ENCODE results near the gene CBS. TPM values are rescaled to one million over a fixed set of nuclear protein-coding genes. Genes with fewer than 3 reads are reported as not detected.
"Not testable (repeated sequence)": the region's sequence is repeated elsewhere in the genome, so short reads cannot be mapped to it uniquely, and the experiment has no call there.

Gene CBS
- total RNA-seq, 2 experiments from 2014 or later = 113 to 117 TPM

GRCh38 chr21:43090947-43091346, 15.3 kb upstream of the CBS start:
- H3K4me1 Mint-ChIP-seq (ENCODE audit: low read depth); H3K36me3 Mint-ChIP-seq (ENCODE audit: low read depth); H3K27ac Mint-ChIP-seq; H3K9me3 Mint-ChIP-seq; intact Hi-C loops (cut with micrococcal nuclease); H3K4me3 Mint-ChIP-seq; CTCF ChIA-PET; DNase-seq; H3K27me3 Mint-ChIP-seq (ENCODE audit: low read depth): not testable (repeated sequence)

- H3K36me3 Mint-ChIP-seq (ENCODE audit: low read depth); CTCF ChIA-PET; intact Hi-C loops (cut with micrococcal nuclease); H3K27ac Mint-ChIP-seq; DNase-seq; H3K4me3 Mint-ChIP-seq; H3K27me3 Mint-ChIP-seq (ENCODE audit: low read depth); H3K9me3 Mint-ChIP-seq; H3K4me1 Mint-ChIP-seq (ENCODE audit: low read depth): not testable (repeated sequence)
These were observed 13.8 kb upstream of the CBS start for GRCh38 chr21:43089463-43089862.

GRCh38 chr21:43082587-43083300, 7.1 kb upstream of the CBS start:
- H3K27ac Mint-ChIP-seq; H3K4me1 Mint-ChIP-seq (ENCODE audit: low read depth); H3K9me3 Mint-ChIP-seq; H3K36me3 Mint-ChIP-seq (ENCODE audit: low read depth); intact Hi-C loops (cut with micrococcal nuclease); CTCF ChIA-PET; H3K4me3 Mint-ChIP-seq; H3K27me3 Mint-ChIP-seq (ENCODE audit: low read depth); DNase-seq: not testable (repeated sequence)

GRCh38 chr21:43076643-43077042, 1.0 kb upstream of the CBS start:
- H3K27me3 Mint-ChIP-seq (ENCODE audit: low read depth); intact Hi-C loops (cut with micrococcal nuclease): not testable (repeated sequence)

GRCh38 chr21:43076023-43076637, 495 bp upstream of the CBS start:
- CTCF ChIA-PET; H3K27me3 Mint-ChIP-seq (ENCODE audit: low read depth); H3K27ac Mint-ChIP-seq; H3K4me3 Mint-ChIP-seq; H3K9me3 Mint-ChIP-seq; DNase-seq; intact Hi-C loops (cut with micrococcal nuclease); H3K36me3 Mint-ChIP-seq (ENCODE audit: low read depth); H3K4me1 Mint-ChIP-seq (ENCODE audit: low read depth): not testable (repeated sequence)

More at GRCh38 chr21:43076643-43077042, 1.0 kb upstream of the CBS start:
- H3K4me3 Mint-ChIP-seq; DNase-seq; H3K9me3 Mint-ChIP-seq; H3K36me3 Mint-ChIP-seq (ENCODE audit: low read depth); H3K4me1 Mint-ChIP-seq (ENCODE audit: low read depth); H3K27ac Mint-ChIP-seq; CTCF ChIA-PET: not testable (repeated sequence)

- H3K9me3 Mint-ChIP-seq; H3K27ac Mint-ChIP-seq; H3K36me3 Mint-ChIP-seq (ENCODE audit: low read depth); H3K4me1 Mint-ChIP-seq (ENCODE audit: low read depth); DNase-seq; H3K27me3 Mint-ChIP-seq (ENCODE audit: low read depth); H3K4me3 Mint-ChIP-seq; CTCF ChIA-PET; intact Hi-C loops (cut with micrococcal nuclease): not testable (repeated sequence)
These were observed 1.1 kb downstream of the CBS start for GRCh38 chr21:43074401-43075169.

GRCh38 chr21:43072742-43073141, 2.9 kb downstream of the CBS start:
- H3K4me1 Mint-ChIP-seq (ENCODE audit: low read depth); intact Hi-C loops (cut with micrococcal nuclease); H3K27ac Mint-ChIP-seq; H3K9me3 Mint-ChIP-seq; CTCF ChIA-PET; H3K27me3 Mint-ChIP-seq (ENCODE audit: low read depth); DNase-seq; H3K4me3 Mint-ChIP-seq; H3K36me3 Mint-ChIP-seq (ENCODE audit: low read depth): not testable (repeated sequence)

- CTCF ChIA-PET, H3K9me3 Mint-ChIP-seq, DNase-seq: not testable (repeated sequence)
These were observed 6.0 kb downstream of the CBS start for GRCh38 chr21:43069682-43070081.

GRCh38 chr21:43068065-43068464, 7.6 kb downstream of the CBS start:
- not testable (repeated sequence) for H3K4me1 Mint-ChIP-seq (ENCODE audit: low read depth)

More at GRCh38 chr21:43069682-43070081, 6.0 kb downstream of the CBS start:
- intact Hi-C loops (cut with micrococcal nuclease); H3K27me3 Mint-ChIP-seq (ENCODE audit: low read depth); H3K27ac Mint-ChIP-seq; H3K4me3 Mint-ChIP-seq; H3K4me1 Mint-ChIP-seq (ENCODE audit: low read depth); H3K36me3 Mint-ChIP-seq (ENCODE audit: low read depth): not testable (repeated sequence)

GRCh38 chr21:43066690-43067089, 8.9 kb downstream of the CBS start:
- DNase-seq, CTCF ChIA-PET: not testable (repeated sequence)

More at GRCh38 chr21:43068065-43068464, 7.6 kb downstream of the CBS start:
- CTCF ChIA-PET; H3K36me3 Mint-ChIP-seq (ENCODE audit: low read depth); DNase-seq; H3K27ac Mint-ChIP-seq; H3K9me3 Mint-ChIP-seq; intact Hi-C loops (cut with micrococcal nuclease); H3K27me3 Mint-ChIP-seq (ENCODE audit: low read depth); H3K4me3 Mint-ChIP-seq: not testable (repeated sequence)

GRCh38 chr21:43065991-43066390, 9.6 kb downstream of the CBS start:
- DNase-seq; CTCF ChIA-PET; H3K9me3 Mint-ChIP-seq; intact Hi-C loops (cut with micrococcal nuclease); H3K36me3 Mint-ChIP-seq (ENCODE audit: low read depth); H3K4me1 Mint-ChIP-seq (ENCODE audit: low read depth); H3K27me3 Mint-ChIP-seq (ENCODE audit: low read depth); H3K4me3 Mint-ChIP-seq; H3K27ac Mint-ChIP-seq: not testable (repeated sequence)

More at GRCh38 chr21:43066690-43067089, 8.9 kb downstream of the CBS start:
- H3K4me3 Mint-ChIP-seq; H3K27ac Mint-ChIP-seq; H3K9me3 Mint-ChIP-seq; H3K36me3 Mint-ChIP-seq (ENCODE audit: low read depth); intact Hi-C loops (cut with micrococcal nuclease); H3K27me3 Mint-ChIP-seq (ENCODE audit: low read depth); H3K4me1 Mint-ChIP-seq (ENCODE audit: low read depth): not testable (repeated sequence)

- CTCF ChIA-PET; H3K36me3 Mint-ChIP-seq (ENCODE audit: low read depth); DNase-seq; intact Hi-C loops (cut with micrococcal nuclease); H3K27me3 Mint-ChIP-seq (ENCODE audit: low read depth); H3K4me3 Mint-ChIP-seq; H3K9me3 Mint-ChIP-seq; H3K27ac Mint-ChIP-seq; H3K4me1 Mint-ChIP-seq (ENCODE audit: low read depth): not testable (repeated sequence)
These were observed 11.2 kb downstream of the CBS start for GRCh38 chr21:43064265-43064917.
